Stimulated activated CD8-positive, alpha-beta memory T cell treated with anti-CD3 and anti-CD28 coated beads, Interleukin-15, amount 100 ng/mL, for 1 hour (primary cell): ENCODE results near the gene ARL15.

Experiments used
- DNase-seq: peaks from one replicate; pipeline ENCODE4 v3.0.0-alpha.2; 2020; ENCODE audit warnings: low read depth

Gene ARL15

DNA sequence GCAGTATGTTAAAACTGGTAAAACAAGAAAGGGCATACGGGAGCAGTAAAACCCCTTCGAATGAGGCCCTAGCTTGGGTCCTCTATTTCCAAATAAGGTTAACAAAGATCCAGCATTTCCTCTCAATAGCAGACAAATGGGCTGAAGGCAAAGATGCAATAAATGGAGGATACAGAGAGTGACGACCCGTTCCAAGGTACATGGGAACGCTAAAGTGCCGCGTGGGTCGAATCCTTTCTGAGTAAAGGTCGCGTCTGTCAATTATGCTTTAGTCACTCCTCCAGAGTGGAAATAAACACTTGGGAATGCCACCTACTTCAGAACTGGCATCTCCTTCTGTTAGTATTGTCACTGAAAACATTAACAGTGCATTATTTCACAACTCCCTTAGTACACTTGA, 24.7 kb downstream of the ARL15 start:
- DNase-seq, result no peak

DNA sequence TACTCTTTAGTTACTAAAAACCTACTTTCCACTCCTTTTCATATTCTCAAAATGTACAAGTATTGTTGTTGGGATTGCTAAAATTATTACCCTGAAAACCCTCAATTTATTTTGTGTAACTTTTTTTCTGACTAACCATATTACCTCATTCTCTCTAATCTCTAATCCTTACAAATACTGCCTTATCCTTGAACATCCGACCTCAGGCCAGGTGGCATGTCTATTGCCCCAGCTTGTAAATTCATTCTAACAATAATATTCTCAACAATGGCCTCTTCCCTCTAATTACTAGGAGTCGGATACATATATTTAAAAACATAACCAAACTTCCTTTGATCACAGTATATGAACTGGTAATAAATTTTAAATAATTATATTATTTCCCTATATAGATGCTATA, 25.8 kb downstream of the ARL15 start:
- no peak for DNase-seq

DNA sequence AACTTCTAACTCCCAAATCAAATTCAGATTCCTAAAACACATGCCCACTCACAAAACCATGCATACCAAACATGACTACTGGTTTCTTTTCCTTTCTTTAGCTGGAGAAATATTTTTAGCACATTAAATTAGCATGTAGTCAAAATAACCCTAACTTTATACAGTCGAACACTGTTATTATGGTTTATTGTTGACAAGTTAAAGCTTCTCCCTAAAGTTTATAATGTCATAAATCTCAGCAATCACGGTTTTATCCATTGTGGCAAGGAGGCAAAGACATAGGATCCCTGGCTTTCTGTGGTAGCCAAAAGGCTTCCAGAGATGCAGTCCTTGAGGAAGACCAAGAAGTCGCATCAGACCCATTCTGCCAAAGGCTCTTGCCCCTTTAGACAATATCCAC, 27.5 kb downstream of the ARL15 start:
- no peak for DNase-seq

DNA sequence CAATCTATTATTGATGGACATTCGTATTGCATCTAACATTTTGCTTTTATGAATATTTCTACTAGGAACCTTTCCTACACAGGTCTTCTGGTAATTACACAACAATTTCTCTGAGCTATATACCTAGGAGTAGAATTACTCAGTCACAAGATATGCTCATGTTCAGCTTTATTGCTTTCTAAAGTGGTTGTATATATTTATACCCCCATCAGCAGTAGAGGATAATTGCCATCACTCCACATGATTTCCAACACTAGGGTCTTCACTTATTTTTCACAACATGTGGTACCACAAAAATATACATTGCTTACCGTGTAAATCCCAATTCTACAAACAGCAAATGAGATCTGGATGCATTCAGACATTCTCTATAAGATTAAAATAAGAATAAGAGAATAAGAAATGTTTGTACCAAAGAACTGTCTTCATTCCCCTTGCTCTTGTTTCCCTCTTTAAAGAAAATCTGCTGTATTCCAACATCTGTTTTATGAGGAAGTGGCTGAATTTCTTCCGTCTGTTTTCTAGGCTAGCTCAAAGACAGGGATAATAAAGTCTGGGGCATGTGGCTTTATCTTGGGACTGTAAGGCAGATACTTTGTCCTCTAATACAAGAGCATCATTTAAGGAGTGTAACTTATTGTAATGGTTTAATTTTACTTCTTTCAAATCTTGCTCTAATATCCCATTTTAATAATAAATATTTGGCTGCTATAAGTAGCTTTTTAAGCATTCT, 28.2 kb downstream of the ARL15 start:
- no peak for DNase-seq

DNA sequence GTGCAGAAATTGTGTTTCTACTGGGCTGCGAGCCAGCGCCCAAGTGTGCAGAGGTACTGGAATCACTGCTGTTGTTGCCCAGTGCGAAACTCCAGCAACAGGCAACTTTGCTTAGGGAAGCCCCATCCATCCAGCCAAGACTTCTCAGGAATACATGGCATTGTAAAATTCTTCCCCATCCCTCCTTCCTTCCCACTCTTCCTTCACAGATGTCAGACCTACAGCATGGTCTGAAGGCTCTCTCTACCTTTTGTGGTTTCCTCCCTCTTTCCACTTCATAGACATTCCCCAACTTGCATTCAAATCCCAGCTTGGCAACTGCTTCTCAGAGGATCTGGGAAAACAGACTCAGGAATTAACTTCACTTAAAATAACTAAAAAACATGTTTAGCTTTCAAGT, 30.4 kb downstream of the ARL15 start:
- DNase-seq, result no peak

DNA sequence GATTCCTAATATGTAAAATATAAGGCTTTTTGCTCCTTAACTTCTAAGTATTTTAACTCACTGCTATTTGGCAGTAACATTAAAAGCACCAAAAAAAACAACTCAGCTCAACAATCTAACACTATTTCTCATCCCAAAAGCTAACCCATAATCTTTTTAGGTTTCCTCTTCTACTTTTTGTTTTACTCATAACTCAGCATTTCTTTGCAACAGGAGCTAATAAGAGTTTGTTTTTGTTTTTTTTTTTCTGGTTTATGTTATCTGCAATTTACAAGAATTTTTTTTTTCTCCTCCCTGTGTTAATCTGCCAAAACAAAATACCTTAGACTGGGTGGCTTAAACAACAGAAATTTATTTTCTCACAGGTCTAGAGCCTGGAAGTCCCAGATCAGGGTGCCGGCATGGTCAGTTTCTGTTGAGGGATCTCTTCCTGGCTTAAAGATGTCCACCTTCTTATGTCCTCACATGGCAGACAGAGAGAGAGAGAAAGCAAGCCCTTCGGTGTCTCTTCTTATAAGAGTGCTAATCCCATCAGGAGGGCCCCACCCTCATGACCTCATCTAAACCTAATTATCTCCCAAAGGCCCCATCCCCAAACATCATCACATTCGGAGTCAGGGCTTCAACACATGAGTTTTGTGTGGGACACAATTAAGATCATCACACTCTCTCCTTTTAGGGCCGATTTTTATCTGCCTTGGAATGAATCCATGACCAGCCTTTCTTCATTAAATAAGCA, 31.2 kb downstream of the ARL15 start:
- no peak for DNase-seq

DNA sequence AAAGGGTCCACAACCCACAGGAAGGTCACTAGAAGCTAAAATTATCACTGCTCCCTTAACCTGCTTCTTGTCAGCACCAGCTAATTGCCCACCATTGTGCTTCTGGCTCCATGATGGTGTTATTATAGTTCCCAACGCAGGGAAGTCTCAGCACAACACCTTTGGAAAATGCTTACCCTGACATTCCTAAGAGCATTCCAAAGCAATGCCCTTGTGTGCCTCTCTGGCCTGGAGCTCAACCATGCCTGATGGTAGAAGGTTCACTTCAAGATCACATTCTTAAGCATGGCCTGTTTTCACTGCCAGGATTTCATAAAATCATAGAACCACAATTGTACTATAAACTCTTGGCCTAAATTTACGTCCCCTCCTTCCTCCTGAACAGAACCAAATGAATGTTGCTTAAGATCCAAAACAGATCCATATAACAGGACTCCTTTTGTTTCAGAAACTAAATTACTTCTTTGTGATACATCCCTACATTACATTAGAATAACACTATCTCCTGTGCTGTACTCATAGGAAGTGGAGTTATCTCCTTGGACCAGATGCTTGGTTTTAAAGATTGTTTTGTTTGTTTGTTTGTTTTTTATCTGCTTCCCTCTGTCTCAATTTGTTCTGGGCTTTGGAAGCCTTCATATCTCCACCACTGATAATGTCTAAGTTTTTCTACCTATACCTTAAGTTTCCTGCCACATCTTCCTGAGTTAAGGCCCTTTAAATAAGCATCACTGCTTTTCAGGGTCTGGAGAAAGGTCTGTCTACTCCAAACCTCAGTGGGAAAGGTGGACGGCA, 32.1 kb downstream of the ARL15 start:
- no peak for DNase-seq

DNA sequence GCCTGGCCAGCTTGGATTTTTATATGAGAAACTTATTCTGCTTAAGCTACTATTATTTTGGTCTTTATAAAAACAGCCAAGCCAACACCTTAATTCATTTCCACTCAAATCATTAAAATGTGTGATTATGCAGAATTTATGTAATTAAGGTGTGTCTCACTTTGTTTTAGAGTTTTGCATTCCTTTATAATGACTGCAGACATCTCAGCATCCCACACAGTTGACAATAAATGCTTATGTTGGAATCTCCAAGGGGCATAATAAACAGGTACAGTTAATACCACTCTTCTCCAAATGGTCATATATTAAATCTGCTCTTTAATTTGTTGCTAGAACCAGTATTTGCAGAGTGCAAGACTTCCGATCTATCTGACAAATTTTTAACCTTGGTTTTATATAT, 34.3 kb downstream of the ARL15 start:
- no peak for DNase-seq

DNA sequence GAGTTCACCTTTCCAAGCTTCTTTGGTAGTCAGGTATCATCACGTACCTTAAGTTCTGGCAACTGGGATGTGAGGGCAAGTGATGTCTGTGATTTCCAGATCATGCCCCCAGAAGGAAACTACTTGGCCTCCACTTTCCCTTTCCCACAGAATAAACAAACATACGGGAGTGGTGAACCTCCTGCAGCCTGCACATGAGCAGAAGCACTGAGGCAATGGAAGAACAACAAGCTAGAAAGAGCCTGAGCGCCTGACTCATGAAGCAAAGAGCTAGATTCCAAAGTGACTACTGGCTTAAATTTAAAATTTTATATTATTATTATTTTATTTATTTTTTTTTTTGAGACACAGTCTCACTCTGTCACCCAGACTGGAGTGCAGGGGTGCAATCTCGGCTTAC, 35.0 kb downstream of the ARL15 start:
- no peak for DNase-seq

DNA sequence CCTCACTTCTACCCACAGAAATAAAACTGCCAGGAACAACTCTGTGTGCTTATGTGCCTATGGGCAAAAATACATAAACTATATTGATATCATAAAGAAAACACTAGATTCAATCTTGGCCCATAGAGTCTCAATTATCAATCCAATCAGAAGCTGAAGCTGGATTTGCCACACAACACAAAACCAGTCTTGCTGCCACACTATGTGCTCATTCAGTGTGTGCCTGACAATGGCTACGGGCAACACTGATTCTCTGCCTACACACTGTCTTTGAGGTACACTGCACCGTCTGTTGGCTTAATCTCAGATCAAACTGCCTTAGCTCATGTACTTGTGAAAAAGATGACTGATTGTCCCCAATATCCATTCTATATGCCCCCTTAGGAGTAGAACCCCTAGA, 35.4 kb downstream of the ARL15 start:
- DNase-seq, result no peak

DNA sequence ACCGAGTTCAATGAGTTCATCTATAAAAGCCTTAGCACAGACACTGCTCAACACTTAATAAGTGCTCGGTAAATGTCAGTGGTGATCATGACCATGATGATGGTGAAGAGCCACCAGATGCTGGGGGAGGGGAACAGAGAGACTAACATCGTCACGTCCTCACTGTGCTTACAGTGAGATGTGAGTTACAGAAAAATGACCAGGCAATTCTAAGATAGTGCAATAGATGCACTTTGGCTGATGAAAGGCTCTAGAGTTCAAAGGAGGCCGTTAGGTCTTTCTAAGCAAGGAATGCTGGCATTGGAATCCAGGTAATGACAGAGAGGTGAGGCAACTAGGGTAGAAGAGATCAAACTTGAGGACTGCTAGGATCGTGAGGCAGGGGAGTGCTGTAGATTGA, 36.7 kb downstream of the ARL15 start:
- DNase-seq, result no peak

DNA sequence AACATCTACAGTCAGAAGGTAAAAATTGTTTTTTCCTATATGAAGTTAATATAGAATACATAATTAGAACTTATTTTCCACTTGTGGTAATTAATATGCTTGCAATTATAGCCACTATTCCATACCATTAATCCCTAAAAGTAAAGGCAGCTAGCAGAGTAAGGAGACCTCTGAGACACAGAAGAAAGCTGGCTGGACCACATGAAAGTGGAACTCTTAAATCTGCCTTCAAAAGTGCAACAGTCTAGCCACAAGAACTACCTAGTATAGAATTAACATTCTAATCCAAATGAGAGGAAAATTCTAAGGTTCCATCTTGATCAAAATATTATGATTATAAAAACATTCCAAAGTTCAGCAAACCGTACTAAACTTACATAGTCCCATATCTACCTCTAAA, 37.6 kb downstream of the ARL15 start:
- DNase-seq, result no peak

DNA sequence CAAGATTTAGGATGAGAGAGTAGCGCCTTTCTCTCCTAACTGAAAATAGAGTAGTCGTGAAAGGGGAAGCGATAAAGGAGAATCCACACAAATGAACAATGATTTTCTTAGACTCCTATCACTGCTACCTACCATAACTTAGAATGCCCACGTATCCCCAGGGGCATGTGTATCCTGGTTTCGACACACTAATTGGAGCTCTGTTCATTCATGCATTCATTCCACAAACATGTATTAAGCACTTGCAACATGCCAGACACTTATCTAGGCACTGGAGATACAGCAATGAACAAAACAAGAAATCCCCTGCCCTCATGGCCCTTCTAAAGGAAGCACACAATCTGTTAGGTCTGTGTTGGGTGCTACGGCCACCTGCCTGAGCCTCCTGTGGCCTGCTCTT, 40.0 kb downstream of the ARL15 start:
- no peak for DNase-seq

DNA sequence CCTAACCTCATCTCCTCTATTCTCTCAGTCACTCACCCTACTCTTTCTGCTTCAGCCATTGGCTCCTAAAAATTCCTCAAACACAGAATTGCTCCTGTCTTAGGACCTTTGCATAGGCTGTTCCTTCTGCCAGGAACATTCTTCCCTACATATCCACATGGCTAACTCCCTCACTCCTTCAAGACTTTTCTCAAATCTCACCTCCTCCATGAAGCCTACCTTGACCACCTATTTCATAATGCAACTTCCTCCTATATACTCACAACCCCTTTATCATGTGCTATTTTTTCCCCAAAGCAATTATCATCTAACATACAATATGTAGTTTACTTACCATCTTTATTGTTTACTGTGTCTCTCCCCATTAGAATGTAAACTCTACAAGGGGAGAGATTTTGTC, 45.8 kb downstream of the ARL15 start:
- no peak for DNase-seq

DNA sequence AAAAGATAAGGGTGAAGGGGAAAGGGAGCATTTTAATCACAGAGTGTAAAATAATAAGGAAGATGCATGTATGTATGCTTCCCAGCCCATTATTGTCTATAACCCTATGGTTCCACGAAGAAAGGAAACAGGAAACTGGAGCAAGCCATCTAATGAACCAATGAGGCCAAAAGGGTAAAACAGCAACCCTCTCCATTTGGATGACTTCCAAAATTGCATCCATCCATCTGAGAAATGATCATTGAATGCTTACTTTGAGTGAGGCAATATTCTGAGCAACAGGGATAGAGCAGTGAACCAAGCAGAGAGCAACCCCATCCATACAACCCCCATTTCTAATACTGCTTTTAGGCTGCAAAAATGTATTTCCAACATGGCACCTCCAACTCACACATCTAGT, 46.9 kb downstream of the ARL15 start:
- no peak for DNase-seq

DNA sequence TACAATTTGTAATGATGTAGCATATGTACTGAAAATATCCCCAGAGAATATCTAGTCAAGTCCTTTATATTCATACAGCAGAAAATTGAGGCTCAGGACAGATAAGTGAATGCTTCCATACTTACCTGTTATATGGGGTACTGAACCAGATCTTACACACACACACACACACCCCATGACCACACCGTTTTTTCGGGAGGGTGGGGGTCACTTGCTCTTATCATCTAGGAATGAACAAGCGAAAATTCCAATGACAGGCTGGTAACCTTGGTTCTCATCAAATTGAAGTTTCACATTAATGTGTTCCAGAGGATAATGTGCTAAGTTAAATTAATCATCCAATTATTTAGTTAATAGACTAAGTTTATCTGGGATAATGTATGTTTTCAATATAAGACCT, 48.8 kb downstream of the ARL15 start:
- no peak for DNase-seq

DNA sequence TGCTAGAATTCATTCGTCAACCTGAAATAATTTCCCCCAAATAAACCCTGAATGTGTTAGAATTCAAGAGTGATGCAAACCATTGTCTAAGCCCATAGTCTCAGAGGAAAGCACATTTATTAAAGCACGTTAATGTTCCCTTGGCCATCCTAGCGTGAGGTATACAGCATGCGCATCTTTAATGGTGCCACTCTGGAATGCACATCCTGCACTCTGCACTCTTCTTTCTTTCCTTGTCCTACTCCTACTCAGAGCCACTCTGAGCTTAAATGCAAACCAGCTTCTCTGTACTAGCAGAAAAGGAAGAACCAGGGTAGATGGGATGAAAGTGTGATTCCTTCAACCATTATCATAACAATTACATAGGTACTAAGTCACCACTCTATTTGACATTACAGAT, 50.4 kb downstream of the ARL15 start:
- no peak for DNase-seq

DNA sequence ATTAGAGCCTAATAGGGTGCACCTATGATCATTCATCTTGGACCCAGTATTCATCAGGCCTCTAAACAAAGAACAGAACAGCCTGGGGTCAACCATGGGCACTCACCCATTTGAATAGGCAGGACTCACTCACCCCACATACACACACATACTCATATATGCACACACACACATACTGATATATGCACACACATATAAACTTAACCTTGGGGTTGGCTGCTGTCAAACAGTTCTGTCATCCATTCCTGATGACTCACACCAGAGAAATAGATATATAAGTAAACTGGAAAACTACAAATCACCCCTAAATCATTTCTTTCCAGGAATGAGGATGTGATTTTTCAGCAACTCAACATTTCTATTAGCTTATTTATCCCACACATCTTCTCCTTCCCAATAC, 51.3 kb downstream of the ARL15 start:
- no peak for DNase-seq

DNA sequence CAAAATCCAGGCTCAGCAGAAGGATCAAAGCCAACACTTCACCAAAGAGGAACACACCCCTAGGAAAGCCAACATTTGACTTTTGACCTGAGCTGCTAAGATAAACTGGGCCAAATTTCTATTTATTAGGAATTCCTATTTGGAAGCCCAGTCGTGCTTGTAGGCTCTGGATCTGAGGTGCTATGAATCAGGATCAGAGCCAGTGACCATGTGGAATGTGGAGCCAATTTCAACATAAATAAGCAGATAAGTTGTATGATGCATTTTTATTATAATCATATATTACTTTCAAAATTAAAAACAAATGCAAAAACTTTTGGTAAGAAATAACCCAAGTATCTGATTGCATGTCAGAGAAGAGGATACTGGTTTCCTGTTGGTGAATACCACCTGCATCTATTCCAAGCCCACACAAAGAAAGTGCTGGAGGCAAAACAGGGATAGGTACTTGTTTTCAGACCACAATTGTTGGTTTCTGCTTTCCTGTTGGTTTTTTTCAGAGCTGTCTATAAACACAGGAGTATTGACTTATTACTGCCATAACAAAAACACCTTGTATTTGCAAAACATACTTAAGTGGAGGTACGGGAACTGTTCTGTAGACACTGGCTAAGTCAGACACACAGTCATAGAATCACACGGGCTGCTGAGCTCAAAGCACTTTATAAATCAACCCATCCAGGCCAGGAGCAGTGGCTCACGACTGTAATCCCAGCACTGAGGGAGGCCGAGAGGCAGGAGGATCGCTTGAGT, 52.8 kb downstream of the ARL15 start:
- no peak for DNase-seq

DNA sequence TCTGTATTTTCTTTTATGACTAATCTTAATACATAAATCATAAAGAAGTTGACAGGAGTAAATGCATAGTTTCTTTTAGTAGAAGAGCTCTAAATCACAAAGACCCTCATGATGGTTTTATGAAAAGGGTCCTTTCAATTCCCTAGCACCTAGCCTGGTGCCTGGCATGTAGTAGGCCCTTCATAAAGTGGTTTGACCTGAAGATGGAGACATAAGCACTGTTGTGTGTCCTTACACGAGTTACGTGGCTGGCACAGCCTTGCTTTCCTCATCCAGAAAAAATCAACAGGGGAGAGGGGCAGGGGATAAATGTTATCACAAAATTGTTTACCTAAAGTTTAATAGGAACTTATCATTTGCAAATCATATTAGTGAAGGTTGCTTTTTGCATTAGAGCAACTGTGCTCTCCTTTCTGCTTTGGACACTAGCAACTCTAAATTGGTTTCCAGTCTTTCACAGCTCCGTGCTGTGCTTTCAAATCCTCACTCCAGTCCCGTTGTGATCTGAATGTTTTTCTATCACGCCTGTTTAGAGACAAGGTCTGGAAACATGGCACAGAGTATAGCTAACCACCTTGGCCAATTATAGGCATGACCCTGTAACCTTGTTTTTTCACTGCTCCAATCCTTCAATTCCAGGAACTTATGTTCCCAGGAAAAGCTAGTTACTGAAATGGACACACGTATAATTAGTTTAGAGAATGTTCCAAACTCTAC, 55.7 kb downstream of the ARL15 start:
- no peak for DNase-seq

DNA sequence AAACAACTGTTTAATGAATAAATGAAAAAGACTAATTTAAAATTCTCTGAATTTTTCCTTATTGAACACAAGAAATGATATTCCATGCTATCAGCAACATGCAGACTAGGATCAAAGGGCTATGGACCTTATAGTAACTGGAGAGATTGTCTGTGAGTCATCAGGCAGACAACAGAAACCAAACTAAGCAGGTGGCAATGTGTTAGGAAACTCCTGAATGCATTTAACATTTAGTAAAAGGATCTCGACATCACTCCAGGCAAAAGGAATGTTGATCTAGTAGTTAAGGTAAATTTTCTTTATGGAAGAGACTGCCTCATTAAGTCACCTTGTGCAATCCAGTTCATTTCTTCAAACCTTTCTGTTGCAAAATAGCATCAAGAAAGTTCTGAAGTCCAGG, 58.4 kb downstream of the ARL15 start:
- no peak for DNase-seq
